GM18909 (cell line): ENCODE measurements around the gene DEFB131B.
"Not testable (repeated sequence)": the region's sequence is repeated elsewhere in the genome, so short reads cannot be mapped to it uniquely, and the experiment has no call there.

Experiments
- ATAC-seq: cut with Tn5 transposase; IDR thresholded peaks from one replicate; pipeline ENCODE4 v1.9.1; 2021; ENCODE audit warnings: mild to moderate bottlenecking; ENCODE audit not compliant: unreplicated experiment, poor library complexity

Gene DEFB131B

GRCh38 chr11:71878059-71878458 lies at the start of gene DEFB131B:
TSS of gene DEFB131B (plus strand) at chr11:71878453. CDS start at chr11:71878453, 0 bp downstream.
- ATAC-seq = not testable (repeated sequence)

- ATAC-seq = not testable (repeated sequence)
Observed at GRCh38 chr11:71829247-71829646, 49.0 kb upstream of the DEFB131B start.

GRCh38 chr11:71829686-71830085 lies 48.6 kb upstream of the DEFB131B start:
- not testable (repeated sequence) for ATAC-seq

- not testable (repeated sequence) for ATAC-seq
Observed at GRCh38 chr11:71832811-71833210, 45.4 kb upstream of the DEFB131B start, which contains the start of gene DEFB108B. TSS of gene DEFB108B (plus strand) at chr11:71833200. CDS start at chr11:71833200, 0 bp downstream.

DNA sequence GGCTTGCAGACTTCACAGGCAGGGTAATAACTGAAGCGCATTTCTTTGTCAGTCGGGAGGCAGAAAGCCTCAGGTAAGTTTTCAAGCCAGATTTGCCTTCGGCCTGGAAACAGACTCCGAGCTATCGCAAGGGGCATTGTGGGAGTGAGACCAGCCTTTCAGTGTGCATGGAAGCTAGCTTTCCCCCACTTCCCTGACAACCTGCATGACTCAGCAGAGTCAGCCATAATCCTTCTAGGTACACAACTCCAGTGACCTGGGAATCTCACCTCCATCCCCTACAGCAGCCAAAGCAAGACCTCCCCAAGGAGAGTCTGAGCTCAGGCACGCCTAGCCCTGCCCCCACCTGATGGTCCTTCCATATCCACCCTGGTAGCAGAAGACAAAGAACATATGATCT lies 35.5 kb upstream of the DEFB131B start:
- ATAC-seq = not testable (repeated sequence)

DNA sequence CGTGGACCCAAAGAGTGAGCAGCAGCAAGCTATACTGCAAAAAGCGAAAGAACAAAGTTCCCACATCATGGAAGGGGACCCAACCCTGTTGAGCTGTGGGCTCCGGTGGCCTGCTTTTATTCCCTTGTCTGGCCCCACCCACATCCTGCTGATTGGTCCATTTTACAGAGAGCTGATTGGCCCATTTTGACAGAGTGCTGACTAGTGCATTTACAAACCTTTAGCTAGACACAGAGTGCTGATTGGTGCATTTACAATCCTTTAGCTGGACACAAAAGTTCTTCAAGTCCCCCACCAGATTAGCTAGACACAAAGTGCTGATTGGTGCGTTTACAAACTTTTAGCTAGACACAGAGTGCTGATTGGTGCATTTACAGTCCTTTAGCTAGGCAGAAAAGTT lies 34.9 kb upstream of the DEFB131B start:
- ATAC-seq = not testable (repeated sequence)

GRCh38 chr11:71843858-71844257 lies 34.4 kb upstream of the DEFB131B start:
- no peak for ATAC-seq

- ATAC-seq = not testable (repeated sequence)
Observed at GRCh38 chr11:71853895-71854294, 24.4 kb upstream of the DEFB131B start.

DNA sequence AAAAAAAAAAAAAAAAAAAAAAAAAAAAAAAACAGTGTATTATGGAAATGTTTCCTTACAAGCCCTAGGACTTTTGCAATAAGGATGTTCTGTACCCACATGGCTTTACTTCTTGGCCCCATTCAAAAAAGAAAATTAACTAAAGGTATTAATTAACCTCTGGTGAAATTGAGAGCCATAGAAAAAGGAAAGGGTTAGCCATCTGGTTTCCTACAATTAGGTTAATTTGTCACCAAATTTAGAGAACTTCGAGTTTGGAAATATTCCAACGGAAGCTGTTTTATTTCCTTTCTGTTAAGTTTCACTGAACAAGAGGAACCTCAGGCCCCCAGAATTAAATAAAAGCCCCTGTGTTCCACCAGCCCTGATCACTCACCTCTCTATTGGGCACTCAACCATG lies 22.4 kb upstream of the DEFB131B start:
- ATAC-seq = not testable (repeated sequence)

GRCh38 chr11:71860835-71861234 lies 17.4 kb upstream of the DEFB131B start:
- not testable (repeated sequence) for ATAC-seq

- ATAC-seq = not testable (repeated sequence)
Observed at GRCh38 chr11:71863978-71864627, 14.2 kb upstream of the DEFB131B start.

DNA sequence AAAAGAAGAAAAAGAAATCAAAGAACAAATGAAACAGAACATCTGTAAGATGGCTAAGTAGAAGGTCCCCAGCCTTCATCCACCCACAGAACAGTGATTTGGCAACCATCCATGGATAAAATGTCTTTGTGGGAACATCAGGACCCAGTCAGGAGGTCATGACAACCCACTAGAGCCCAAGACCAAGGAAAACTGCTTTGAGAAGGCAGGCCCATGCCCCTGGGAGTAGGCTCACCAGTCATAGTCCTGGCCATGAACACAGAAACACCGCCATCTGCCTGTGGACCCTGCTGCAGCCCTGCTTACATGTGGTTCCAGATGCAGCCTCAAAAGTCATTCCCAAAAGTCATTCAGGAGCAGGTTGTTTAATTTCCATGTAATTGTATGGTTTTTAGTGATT lies 11.0 kb upstream of the DEFB131B start:
- not testable (repeated sequence) for ATAC-seq

- not testable (repeated sequence) for ATAC-seq
Observed at GRCh38 chr11:71869931-71870330, 8.3 kb upstream of the DEFB131B start.

DNA sequence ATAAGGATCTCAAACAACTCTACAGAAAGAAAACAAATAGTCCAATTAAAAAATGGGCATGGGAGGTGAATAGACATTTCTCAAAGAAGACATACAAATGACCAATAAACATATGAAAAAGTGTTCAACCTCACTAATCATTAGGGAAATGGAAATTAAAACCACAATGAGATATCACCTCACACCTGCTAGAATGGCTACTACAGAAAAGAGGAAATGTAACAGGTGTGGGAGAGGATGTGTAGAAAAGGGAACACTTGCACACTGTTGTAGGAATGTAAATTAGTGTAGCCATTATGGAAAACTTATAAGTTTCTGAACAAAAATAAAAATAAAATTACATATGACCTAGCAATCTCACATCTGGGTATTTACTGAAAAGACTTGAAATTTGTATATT lies 7.6 kb upstream of the DEFB131B start:
- not testable (repeated sequence) for ATAC-seq

DNA sequence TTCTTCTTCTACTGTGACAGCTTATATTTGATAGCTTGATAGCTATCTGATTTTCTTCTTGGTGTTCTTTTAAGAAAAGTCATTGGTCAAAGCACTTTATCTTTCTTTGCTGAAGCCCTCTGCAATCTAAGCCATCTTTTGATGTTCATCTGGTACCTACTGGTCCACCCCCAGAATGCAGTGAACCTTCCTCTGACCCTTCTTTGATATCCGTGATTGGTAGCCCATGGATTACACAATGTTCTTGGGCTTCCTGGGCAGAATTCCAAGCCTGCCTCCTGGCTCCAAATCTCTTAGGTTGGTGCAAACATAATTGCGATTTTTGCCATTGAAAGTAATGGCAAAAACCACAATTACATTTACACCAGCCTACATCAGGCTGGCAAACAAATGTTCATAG lies 2.0 kb upstream of the DEFB131B start:
- not testable (repeated sequence) for ATAC-seq

DNA sequence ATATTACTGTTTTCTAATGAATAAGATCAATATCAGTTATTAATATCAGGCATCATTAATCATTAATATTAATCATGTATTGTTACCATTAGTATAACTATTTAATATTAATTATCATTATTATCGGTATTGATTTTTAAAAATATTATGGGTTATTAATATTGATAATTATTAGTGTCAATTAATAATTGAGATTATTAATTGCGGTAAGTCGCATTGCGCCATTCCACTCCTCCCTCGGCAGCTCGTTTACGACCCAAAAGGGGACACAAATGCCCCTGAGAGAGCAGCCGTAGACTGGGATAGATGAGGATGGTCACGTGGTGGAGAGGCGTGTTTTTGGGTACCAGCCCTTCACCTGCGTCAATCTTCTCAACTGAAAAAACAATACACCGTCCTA lies 7.6 kb downstream of the DEFB131B start:
- not testable (repeated sequence) for ATAC-seq

DNA sequence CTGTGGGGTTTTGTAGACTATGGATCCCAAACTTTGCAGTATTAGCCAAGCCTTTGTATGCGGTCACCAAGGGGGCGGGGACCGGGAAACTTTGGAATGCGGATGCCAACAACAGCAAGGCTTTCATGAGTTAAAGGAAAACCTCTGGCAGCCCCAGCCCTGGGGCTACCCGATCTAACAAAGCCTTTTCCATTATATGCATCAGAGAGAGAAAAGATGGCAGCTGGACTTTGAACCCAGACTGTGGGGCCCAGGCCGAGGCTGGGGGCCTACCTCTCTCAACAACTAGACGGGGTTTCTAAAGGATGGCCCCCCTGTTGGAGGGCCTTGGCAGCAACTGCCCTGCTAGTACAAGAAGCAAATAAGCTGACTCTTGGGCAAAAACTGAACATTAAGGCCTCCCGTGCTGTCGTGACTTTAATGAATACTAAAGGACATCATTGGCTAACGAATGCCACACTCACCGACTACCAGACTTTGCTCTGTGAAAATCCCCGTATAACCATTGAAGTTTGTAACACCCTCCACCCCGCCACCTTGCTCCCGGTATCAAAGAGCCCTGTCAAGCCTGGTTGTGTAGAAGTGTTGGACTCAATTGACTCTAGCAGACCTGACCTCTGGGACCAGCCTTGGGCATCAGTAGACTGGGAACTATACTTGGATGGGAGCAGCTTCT lies 10.2 kb downstream of the DEFB131B start:
- not testable (repeated sequence) for ATAC-seq

- not testable (repeated sequence) for ATAC-seq
Observed at GRCh38 chr11:71889181-71889872, 11.1 kb downstream of the DEFB131B start.

DNA sequence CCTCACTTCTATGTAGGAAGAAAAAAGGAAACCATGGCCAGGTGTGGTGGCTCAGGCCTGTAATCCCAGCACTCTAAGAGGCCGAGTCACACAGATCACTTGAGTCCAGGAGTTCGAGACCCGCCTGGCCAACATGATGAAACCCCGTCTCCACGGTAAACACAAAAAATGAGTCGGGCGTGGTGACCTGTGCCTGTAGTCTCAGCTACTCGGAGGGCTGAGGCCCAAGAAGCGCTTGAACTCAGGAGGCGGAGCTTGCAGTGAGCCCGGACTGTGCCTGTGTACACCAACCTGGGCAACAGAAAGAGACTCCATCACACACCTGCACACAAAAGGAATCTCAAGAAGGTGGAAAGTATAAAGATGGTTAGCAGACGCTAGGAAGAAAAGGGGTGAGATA lies 17.7 kb downstream of the DEFB131B start:
- ATAC-seq = no peak

DNA sequence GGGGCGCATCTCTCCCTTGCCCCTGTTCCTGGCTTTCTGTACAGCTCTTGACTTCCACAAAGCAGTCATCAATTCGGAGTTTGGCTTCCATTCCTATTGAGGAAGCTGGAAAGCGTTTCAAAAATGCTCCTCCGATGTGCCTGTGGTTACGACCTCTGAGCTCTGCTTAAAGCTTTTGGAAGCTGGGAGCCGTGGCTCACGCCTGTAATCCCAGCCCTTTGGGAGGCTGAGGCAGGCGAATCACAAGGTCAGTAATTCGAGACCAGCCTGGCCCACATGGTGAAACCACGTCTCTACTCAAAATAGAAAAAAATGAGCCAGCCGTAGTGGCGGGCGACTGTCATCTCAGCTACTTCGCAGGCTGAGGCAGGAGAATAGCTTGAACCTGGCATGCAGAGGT lies 22.9 kb downstream of the DEFB131B start:
- not testable (repeated sequence) for ATAC-seq

DNA sequence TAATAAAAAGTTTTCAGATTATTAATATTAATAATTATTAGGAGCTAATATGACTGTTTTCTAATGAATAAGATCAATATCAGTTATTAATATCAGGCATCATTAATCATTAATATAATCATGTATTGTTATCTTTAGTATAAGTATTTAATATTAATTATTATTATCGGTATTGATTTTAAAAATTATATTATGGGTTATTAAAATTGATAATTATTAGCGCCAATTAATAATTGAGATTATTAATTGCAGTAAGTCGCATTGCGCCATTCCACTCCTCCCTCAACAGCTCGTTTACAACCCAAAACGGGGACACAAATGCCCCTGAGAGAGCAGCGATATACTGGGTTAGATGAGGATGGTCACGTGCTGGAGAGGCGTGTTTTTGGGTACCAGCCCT lies 30.0 kb downstream of the DEFB131B start:
- no peak for ATAC-seq
